ENCODE measurements around the gene ACAT1.
"Not testable (repeated sequence)": the region's sequence is repeated elsewhere in the genome, so short reads cannot be mapped to it uniquely, and the experiment has no call there.

Gene ACAT1

GRCh38 chr11:108142304-108142703 lies 20.9 kb downstream of the ACAT1 start:
- Histone ChIP-seq H3K4me3 (ENCODE audit: low read length) (no peak overlapping the region), H3K9me3 (ENCODE audit: control insufficient read depth, insufficient read depth, low read length) (no peaks in the 10 kb centered on the region), H3K36me3 (ENCODE audit: control insufficient read depth, insufficient read depth, low read length) (peaks cover 5% of the 10 kb centered on the region; the same call in 1 of the 2 replicates), H3K27ac (ENCODE audit: low read length) (no peak overlapping the region), H3K27me3 (ENCODE audit: control insufficient read depth, insufficient read depth, low read length) (no peaks in the 10 kb centered on the region), H3K4me1 (ENCODE audit: control insufficient read depth, insufficient read depth, low read length) (no peaks in the 10 kb centered on the region)
- WGBS (ENCODE audit: insufficient coverage, insufficient read length): no CpG with 5 or more reads among the region's 7 CpGs
- DNase-seq (ENCODE audit: low read depth, low spot score): no peak

GRCh38 chr11:108144615-108145014 lies 23.2 kb downstream of the ACAT1 start:
- no peak overlapping the region for H3K27ac ChIP-seq (ENCODE audit: low read length)
- peaks cover 7% of the 10 kb centered on the region; the same call in 1 of the 2 replicates for H3K36me3 ChIP-seq (ENCODE audit: control insufficient read depth, insufficient read depth, low read length)
- H3K9me3 ChIP-seq (ENCODE audit: control insufficient read depth, insufficient read depth, low read length): no peaks in the 10 kb centered on the region
- WGBS (ENCODE audit: insufficient coverage, insufficient read length): no CpG with 5 or more reads among the region's 3 CpGs
- no peak overlapping the region for H3K4me3 ChIP-seq (ENCODE audit: low read length)
- no peak for DNase-seq (ENCODE audit: low read depth, low spot score)
- no peaks in the 10 kb centered on the region for H3K27me3 ChIP-seq (ENCODE audit: control insufficient read depth, insufficient read depth, low read length)
- H3K4me1 ChIP-seq (ENCODE audit: control insufficient read depth, insufficient read depth, low read length): no peaks in the 10 kb centered on the region

GRCh38 chr11:108147150-108147549 lies 25.8 kb downstream of the ACAT1 start:
- no peak overlapping the region for H3K4me3 ChIP-seq (ENCODE audit: low read length)
- no peaks in the 10 kb centered on the region for H3K9me3 ChIP-seq (ENCODE audit: control insufficient read depth, insufficient read depth, low read length)
- WGBS (ENCODE audit: insufficient coverage, insufficient read length): no CpG with 5 or more reads among the region's 1 CpG
- DNase-seq (ENCODE audit: low read depth, low spot score): no peak
- H3K36me3 ChIP-seq (ENCODE audit: control insufficient read depth, insufficient read depth, low read length): peaks cover 10% of the 10 kb centered on the region; the same call in 1 of the 2 replicates
- no peak overlapping the region for H3K27ac ChIP-seq (ENCODE audit: low read length)
- H3K27me3 ChIP-seq (ENCODE audit: control insufficient read depth, insufficient read depth, low read length): no peaks in the 10 kb centered on the region
- no peaks in the 10 kb centered on the region for H3K4me1 ChIP-seq (ENCODE audit: control insufficient read depth, insufficient read depth, low read length)

GRCh38 chr11:108148556-108148955 lies 27.2 kb downstream of the ACAT1 start:
- DNase-seq (ENCODE audit: low read depth, low spot score): no peak
- Histone ChIP-seq H3K36me3 (ENCODE audit: control insufficient read depth, insufficient read depth, low read length) (peaks cover 8% of the 10 kb centered on the region; the same call in 1 of the 2 replicates), H3K27me3 (ENCODE audit: control insufficient read depth, insufficient read depth, low read length) (no peaks in the 10 kb centered on the region), H3K4me3 (ENCODE audit: low read length) (no peak overlapping the region), H3K4me1 (ENCODE audit: control insufficient read depth, insufficient read depth, low read length) (no peaks in the 10 kb centered on the region), H3K27ac (ENCODE audit: low read length) (no peak overlapping the region), H3K9me3 (ENCODE audit: control insufficient read depth, insufficient read depth, low read length) (no peaks in the 10 kb centered on the region)
- WGBS (ENCODE audit: insufficient coverage, insufficient read length): no CpG with 5 or more reads among the region's 3 CpGs

- H3K4me1 ChIP-seq (ENCODE audit: control insufficient read depth, insufficient read depth, low read length): no peaks in the 10 kb centered on the region
- H3K9me3 ChIP-seq (ENCODE audit: control insufficient read depth, insufficient read depth, low read length): no peaks in the 10 kb centered on the region
- DNase-seq (ENCODE audit: low read depth, low spot score): no peak
- H3K36me3 ChIP-seq (ENCODE audit: control insufficient read depth, insufficient read depth, low read length): peaks cover 3% of the 10 kb centered on the region; the same call in 1 of the 2 replicates
- WGBS (ENCODE audit: insufficient coverage, insufficient read length): no CpG with 5 or more reads among the region's 2 CpGs
- H3K27me3 ChIP-seq (ENCODE audit: control insufficient read depth, insufficient read depth, low read length): no peaks in the 10 kb centered on the region
- no peak overlapping the region for H3K27ac ChIP-seq (ENCODE audit: low read length)
- no peak overlapping the region for H3K4me3 ChIP-seq (ENCODE audit: low read length)
These were observed 33.2 kb downstream of the ACAT1 start for GRCh38 chr11:108154591-108154990.

GRCh38 chr11:108160970-108161566 lies 39.7 kb downstream of the ACAT1 start:
- no peaks in the 10 kb centered on the region for H3K9me3 ChIP-seq (ENCODE audit: control insufficient read depth, insufficient read depth, low read length)
- DNase-seq (ENCODE audit: low read depth, low spot score): no peak
- H3K4me1 ChIP-seq (ENCODE audit: control insufficient read depth, insufficient read depth, low read length): no peaks in the 10 kb centered on the region
- no peaks in the 10 kb centered on the region for H3K27me3 ChIP-seq (ENCODE audit: control insufficient read depth, insufficient read depth, low read length)
- H3K36me3 ChIP-seq (ENCODE audit: control insufficient read depth, insufficient read depth, low read length): peaks cover 11% of the 10 kb centered on the region; the same call in 1 of the 2 replicates
- WGBS (ENCODE audit: insufficient coverage, insufficient read length): no CpG with 5 or more reads among the region's 5 CpGs
- no peak overlapping the region for H3K27ac ChIP-seq (ENCODE audit: low read length)
- H3K4me3 ChIP-seq (ENCODE audit: low read length): no peak overlapping the region

- peaks cover 11% of the 10 kb centered on the region; the same call in 1 of the 2 replicates for H3K36me3 ChIP-seq (ENCODE audit: control insufficient read depth, insufficient read depth, low read length)
These were observed 41.5 kb downstream of the ACAT1 start for GRCh38 chr11:108162878-108163277.

GRCh38 chr11:108167624-108168023 lies 46.3 kb downstream of the ACAT1 start:
- H3K4me1 ChIP-seq (ENCODE audit: control insufficient read depth, insufficient read depth, low read length): no peaks in the 10 kb centered on the region
- DNase-seq (ENCODE audit: low read depth, low spot score): no peak
- H3K9me3 ChIP-seq (ENCODE audit: control insufficient read depth, insufficient read depth, low read length): no peaks in the 10 kb centered on the region
- no peak overlapping the region for H3K27ac ChIP-seq (ENCODE audit: low read length)
- H3K27me3 ChIP-seq (ENCODE audit: control insufficient read depth, insufficient read depth, low read length): no peaks in the 10 kb centered on the region
- H3K4me3 ChIP-seq (ENCODE audit: low read length): no peak overlapping the region
- H3K36me3 ChIP-seq (ENCODE audit: control insufficient read depth, insufficient read depth, low read length): peaks cover 9% of the 10 kb centered on the region; the same call in 1 of the 2 replicates

More at GRCh38 chr11:108162878-108163277, 41.5 kb downstream of the ACAT1 start:
- not testable (repeated sequence) for H3K4me3 ChIP-seq (ENCODE audit: low read length); DNase-seq (ENCODE audit: low read depth, low spot score); H3K9me3 ChIP-seq (ENCODE audit: control insufficient read depth, insufficient read depth, low read length); H3K27ac ChIP-seq (ENCODE audit: low read length); H3K27me3 ChIP-seq (ENCODE audit: control insufficient read depth, insufficient read depth, low read length); H3K4me1 ChIP-seq (ENCODE audit: control insufficient read depth, insufficient read depth, low read length)
- no CpG with 5 or more reads among the region's 6 CpGs for WGBS (ENCODE audit: insufficient coverage, insufficient read length)

- no peaks in the 10 kb centered on the region for H3K27me3 ChIP-seq (ENCODE audit: control insufficient read depth, insufficient read depth, low read length)
- no peak for DNase-seq (ENCODE audit: low read depth, low spot score)
- no peaks in the 10 kb centered on the region for H3K9me3 ChIP-seq (ENCODE audit: control insufficient read depth, insufficient read depth, low read length)
- WGBS (ENCODE audit: insufficient coverage, insufficient read length): 100% methylated on average over 1 of the region's 2 CpGs
- H3K27ac ChIP-seq (ENCODE audit: low read length): no peak overlapping the region
- no peak overlapping the region for H3K4me3 ChIP-seq (ENCODE audit: low read length)
- peaks cover 6% of the 10 kb centered on the region; the same call in 1 of the 2 replicates for H3K36me3 ChIP-seq (ENCODE audit: control insufficient read depth, insufficient read depth, low read length)
- no peaks in the 10 kb centered on the region for H3K4me1 ChIP-seq (ENCODE audit: control insufficient read depth, insufficient read depth, low read length)
These were observed 48.8 kb downstream of the ACAT1 start for GRCh38 chr11:108170184-108170583.

- peaks cover 11% of the 10 kb centered on the region; the same call in 1 of the 2 replicates for H3K36me3 ChIP-seq (ENCODE audit: control insufficient read depth, insufficient read depth, low read length)
- H3K27ac ChIP-seq (ENCODE audit: low read length): no peak overlapping the region
- H3K4me3 ChIP-seq (ENCODE audit: low read length): no peak overlapping the region
- WGBS (ENCODE audit: insufficient coverage, insufficient read length): no CpG with 5 or more reads among the region's 5 CpGs
- H3K4me1 ChIP-seq (ENCODE audit: control insufficient read depth, insufficient read depth, low read length): no peaks in the 10 kb centered on the region
- H3K9me3 ChIP-seq (ENCODE audit: control insufficient read depth, insufficient read depth, low read length): no peaks in the 10 kb centered on the region
- H3K27me3 ChIP-seq (ENCODE audit: control insufficient read depth, insufficient read depth, low read length): no peaks in the 10 kb centered on the region
- DNase-seq (ENCODE audit: low read depth, low spot score): no peak
These were observed 56.2 kb downstream of the ACAT1 start for GRCh38 chr11:108177570-108177969.

- Histone ChIP-seq H3K27me3 (ENCODE audit: control insufficient read depth, insufficient read depth, low read length) (no peaks in the 10 kb centered on the region), H3K36me3 (ENCODE audit: control insufficient read depth, insufficient read depth, low read length) (peaks cover 3% of the 10 kb centered on the region), H3K9me3 (ENCODE audit: control insufficient read depth, insufficient read depth, low read length) (no peaks in the 10 kb centered on the region), H3K27ac (ENCODE audit: low read length) (no peak overlapping the region), H3K4me1 (ENCODE audit: control insufficient read depth, insufficient read depth, low read length) (no peaks in the 10 kb centered on the region), H3K4me3 (ENCODE audit: low read length) (no peak overlapping the region)
- DNase-seq (ENCODE audit: low read depth, low spot score): no peak
These were observed 72.4 kb downstream of the ACAT1 start for GRCh38 chr11:108193725-108194124.

Measured in iPS DF 6.9 (cell line).